K562 (cell line): Measurements from ENCODE around the gene CEND1. TPM values are rescaled to one million over a fixed set of nuclear protein-coding genes. Genes with fewer than 3 reads are reported as not detected.

Experiments used
- KDM5B ChIP-seq: fragments of 200-600 bp; sonication (generic); IDR thresholded peaks from 2 replicates; pipeline ENCODE4 v1.6.1; 2012; ENCODE audit warnings: low read depth, mild to moderate bottlenecking, moderate library complexity, low read length, control low read depth, inconsistent platforms; ENCODE audit not compliant: insufficient replicate concordance
- RAD51 ChIP-seq: fragments of 450-650 bp; IDR thresholded peaks from 2 replicates; pipeline ENCODE4 v1.7.1; 2016; ENCODE audit warnings: low read depth, mild to moderate bottlenecking, borderline replicate concordance
- SIN3A ChIP-seq, 2 experiments: fragments of 150-350 bp in 1 of 2; IDR thresholded peaks; 2 replicates each; pipeline ENCODE4 v1.6.1; 2011 to 2016; ENCODE audit warnings: borderline replicate concordance in 2 of 2, low read depth in 2 of 2, low read length in 2 of 2, mild to moderate bottlenecking in 2 of 2, moderate library complexity in 2 of 2; ENCODE audit not compliant: control insufficient read depth in 1 of 2
- ZNF12 ChIP-seq: sonication (generic); formaldehyde crosslinking; IDR thresholded peaks from 2 replicates; pipeline ENCODE4 v1.4.0; 2020; ENCODE audit warnings: mild to moderate bottlenecking, missing genetic modification reagents
- polyA plus RNA-seq, 8 experiments: library from polyadenylated mRNA; depleted of rRNA in 4 of 8; stranded (reverse) in 5 of 8; unstranded in 3 of 8; fragments of >200 nt; fragmentation: Nextera tagmentation in 2 of 8; fragmentation: Illumina TruSeq in 1 of 8; extraction: Ambion mirVana in 2 of 8; extraction: Trizol in 1 of 8; gene quantifications; 2 replicates each; pipeline versions ENCODE4 v1.2.1 to v1.2.3, GENCODE V29; 2011 to 2014; ENCODE audit warnings: inconsistent platforms in 1 of 8, missing spikeins in 1 of 8
- total RNA-seq, 7 experiments: library from RNA; depleted of rRNA in 6 of 7; stranded (reverse); fragments of >200 nt in 6 of 7; fragmentation: Illumina TruSeq in 2 of 7; extraction: Trizol in 2 of 7; gene quantifications; 2 replicates each; pipeline versions ENCODE4 v1.2.1 to v1.2.3, GENCODE V29; 2011 to 2021; ENCODE audit warnings: low replicate concordance in 1 of 7
- TF ChIP-seq, protein P1 (sequence below): fragments of 200-800 bp; sonication (Bioruptor generic); IDR thresholded peaks from 2 replicates; pipeline ENCODE4 v1.6.1; 2017; ENCODE audit warnings: missing genetic modification characterization, missing compliant biosample characterization
- TF ChIP-seq, protein P2 (sequence below): sonication (generic); formaldehyde crosslinking; IDR thresholded peaks from 2 replicates; pipeline ENCODE4 v1.9.0; 2022; ENCODE audit warnings: mild to moderate bottlenecking, missing genetic modification reagents
- TF ChIP-seq, protein P3 (sequence below): fragments of 450-650 bp; IDR thresholded peaks from 2 replicates; pipeline ENCODE4 v1.6.1; 2014; ENCODE audit warnings: low read depth, mild to moderate bottlenecking, moderate library complexity, borderline replicate concordance
- TF ChIP-seq, protein P4 (sequence below), 3 experiments: IDR thresholded peaks in 2 of 3; conservative IDR thresholded peaks in 1 of 3; 2 replicates each; pipeline ENCODE4 v1.5.1; 2011 to 2012; ENCODE audit warnings: low read length in 3 of 3, mild to moderate bottlenecking in 3 of 3, control low read depth in 2 of 3, improper control_type of control experiment in 1 of 3, inconsistent platforms in 1 of 3, low read depth in 1 of 3, mixed read lengths in 1 of 3, moderate library complexity in 1 of 3; ENCODE audit not compliant: insufficient read depth in 2 of 3

CEND1 gene
- total and polyA plus RNA-seq, 9 of the 15 experiments (the other 6 are each of a cell fraction or from before 2014, with no cell fraction given), result 0.13 to 0.18 (median 0.16) TPM; not detected in 6

DNA sequence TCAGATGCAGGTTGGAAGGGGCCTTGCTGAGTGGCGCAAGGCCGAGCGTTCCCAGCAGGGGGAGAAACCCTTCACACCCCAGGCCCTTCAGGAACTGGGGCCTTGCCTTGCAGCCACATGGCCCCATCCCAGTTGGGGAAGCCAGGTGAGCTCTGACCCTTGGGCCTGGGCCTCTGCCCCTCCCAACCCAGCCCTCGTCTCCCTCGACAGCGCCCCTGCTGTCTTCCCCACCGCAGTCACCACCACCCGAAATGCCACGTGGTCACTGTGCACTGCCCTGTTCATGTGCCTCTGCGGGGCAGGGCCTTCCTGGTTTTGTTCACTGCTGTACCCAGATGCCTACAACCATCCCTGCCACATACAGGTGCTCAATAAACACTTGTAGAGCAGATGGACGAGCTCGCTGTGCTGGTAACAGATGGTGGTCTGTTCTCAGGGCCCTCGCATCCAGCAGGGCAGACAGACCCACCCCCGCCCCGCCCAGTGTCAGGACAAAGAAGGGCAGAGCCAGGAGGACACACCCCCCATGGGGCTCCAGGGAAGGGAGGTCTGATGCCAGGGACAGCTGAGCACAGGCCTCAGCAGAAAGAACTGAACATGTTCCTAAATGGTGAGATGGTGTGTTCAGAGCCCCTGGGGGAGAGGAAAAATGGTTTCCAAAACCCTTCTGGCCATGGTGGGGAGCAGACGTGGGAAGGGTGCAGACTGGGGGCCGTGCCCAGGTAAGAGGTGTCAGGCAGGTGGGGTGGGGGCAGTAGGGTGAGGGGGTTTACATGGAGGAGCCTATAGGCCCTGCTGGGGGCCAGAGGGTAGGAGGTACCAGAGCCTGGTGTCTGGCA lies 48.8 kb upstream of the CEND1 start (continued):
- TF ChIP-seq, protein P1, sequence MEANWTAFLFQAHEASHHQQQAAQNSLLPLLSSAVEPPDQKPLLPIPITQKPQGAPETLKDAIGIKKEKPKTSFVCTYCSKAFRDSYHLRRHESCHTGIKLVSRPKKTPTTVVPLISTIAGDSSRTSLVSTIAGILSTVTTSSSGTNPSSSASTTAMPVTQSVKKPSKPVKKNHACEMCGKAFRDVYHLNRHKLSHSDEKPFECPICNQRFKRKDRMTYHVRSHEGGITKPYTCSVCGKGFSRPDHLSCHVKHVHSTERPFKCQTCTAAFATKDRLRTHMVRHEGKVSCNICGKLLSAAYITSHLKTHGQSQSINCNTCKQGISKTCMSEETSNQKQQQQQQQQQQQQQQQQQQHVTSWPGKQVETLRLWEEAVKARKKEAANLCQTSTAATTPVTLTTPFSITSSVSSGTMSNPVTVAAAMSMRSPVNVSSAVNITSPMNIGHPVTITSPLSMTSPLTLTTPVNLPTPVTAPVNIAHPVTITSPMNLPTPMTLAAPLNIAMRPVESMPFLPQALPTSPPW, result peak; percentile 56
- TF ChIP-seq, protein P2, sequence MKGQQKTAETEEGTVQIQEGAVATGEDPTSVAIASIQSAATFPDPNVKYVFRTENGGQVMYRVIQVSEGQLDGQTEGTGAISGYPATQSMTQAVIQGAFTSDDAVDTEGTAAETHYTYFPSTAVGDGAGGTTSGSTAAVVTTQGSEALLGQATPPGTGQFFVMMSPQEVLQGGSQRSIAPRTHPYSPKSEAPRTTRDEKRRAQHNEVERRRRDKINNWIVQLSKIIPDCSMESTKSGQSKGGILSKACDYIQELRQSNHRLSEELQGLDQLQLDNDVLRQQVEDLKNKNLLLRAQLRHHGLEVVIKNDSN (CRISPR knock-in tag), result peak; percentile 77
- TF ChIP-seq, protein P3, sequence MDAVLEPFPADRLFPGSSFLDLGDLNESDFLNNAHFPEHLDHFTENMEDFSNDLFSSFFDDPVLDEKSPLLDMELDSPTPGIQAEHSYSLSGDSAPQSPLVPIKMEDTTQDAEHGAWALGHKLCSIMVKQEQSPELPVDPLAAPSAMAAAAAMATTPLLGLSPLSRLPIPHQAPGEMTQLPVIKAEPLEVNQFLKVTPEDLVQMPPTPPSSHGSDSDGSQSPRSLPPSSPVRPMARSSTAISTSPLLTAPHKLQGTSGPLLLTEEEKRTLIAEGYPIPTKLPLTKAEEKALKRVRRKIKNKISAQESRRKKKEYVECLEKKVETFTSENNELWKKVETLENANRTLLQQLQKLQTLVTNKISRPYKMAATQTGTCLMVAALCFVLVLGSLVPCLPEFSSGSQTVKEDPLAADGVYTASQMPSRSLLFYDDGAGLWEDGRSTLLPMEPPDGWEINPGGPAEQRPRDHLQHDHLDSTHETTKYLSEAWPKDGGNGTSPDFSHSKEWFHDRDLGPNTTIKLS, result peak; percentile 64; the same call in 1 of the 2 replicates
- TF ChIP-seq RAD51 (peak; percentile 45; the same call in 1 of the 2 replicates), SIN3A (IDR thresholded peaks at IDR 0.05; ENCODE audit: borderline replicate concordance in 2 of 2, control insufficient read depth in 1 of 2, low read depth in 2 of 2, low read length in 2 of 2) (peak in 1 of 2 experiments; percentile 76; a peak in 2 of 4 replicates), ZNF12 (CRISPR knock-in tag) (no peak), KDM5B (peak; percentile 34)
- TF ChIP-seq, protein P4, sequence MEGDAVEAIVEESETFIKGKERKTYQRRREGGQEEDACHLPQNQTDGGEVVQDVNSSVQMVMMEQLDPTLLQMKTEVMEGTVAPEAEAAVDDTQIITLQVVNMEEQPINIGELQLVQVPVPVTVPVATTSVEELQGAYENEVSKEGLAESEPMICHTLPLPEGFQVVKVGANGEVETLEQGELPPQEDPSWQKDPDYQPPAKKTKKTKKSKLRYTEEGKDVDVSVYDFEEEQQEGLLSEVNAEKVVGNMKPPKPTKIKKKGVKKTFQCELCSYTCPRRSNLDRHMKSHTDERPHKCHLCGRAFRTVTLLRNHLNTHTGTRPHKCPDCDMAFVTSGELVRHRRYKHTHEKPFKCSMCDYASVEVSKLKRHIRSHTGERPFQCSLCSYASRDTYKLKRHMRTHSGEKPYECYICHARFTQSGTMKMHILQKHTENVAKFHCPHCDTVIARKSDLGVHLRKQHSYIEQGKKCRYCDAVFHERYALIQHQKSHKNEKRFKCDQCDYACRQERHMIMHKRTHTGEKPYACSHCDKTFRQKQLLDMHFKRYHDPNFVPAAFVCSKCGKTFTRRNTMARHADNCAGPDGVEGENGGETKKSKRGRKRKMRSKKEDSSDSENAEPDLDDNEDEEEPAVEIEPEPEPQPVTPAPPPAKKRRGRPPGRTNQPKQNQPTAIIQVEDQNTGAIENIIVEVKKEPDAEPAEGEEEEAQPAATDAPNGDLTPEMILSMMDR (IDR thresholded peaks at IDR 0.05 in 2 of 3, conservative IDR thresholded peaks at IDR 0.05 in 1 of 3; ENCODE audit: insufficient read depth in 2 of 3, low read depth in 1 of 3, low read length in 3 of 3), result peak; percentile 48 to 56 (median 52)
